GM18526 (cell line): ENCODE measurements around the gene SLPI.

Experiments used
- POLR2A ChIP-seq: IDR thresholded peaks from 3 replicates; pipeline ENCODE4 v1.6.1; 2011; ENCODE audit not compliant: insufficient read length; ENCODE audit errors: extremely low read depth

Gene SLPI

GRCh38 chr20:45209924-45210323 is 44.4 kb downstream of the SLPI start:
- TF ChIP-seq POLR2A, result no peak

- no peak for TF ChIP-seq POLR2A
Observed at GRCh38 chr20:45206725-45207124, 47.6 kb downstream of the SLPI start, which contains the start of gene SEMG1. Gene SEMG1 (plus strand): TSS chr20:45207033. CDS start chr20:45207054, 21 bp downstream.
